Fibroblast of peridontal ligament (primary cell): Measurements from ENCODE around the gene PSENEN.
A peak's percentile ranks its signal among the peaks of the same experiment; 100 is the strongest.

Experiments used
- DNase-seq: peaks from one replicate; pipeline ENCODE4 v3.0.0-alpha.2; 2010; ENCODE audit errors: extremely low read depth

Gene PSENEN

GRCh38 chr19:35773020-35773806, 27.8 kb downstream of the PSENEN start:
- DNase-seq = peak; percentile 5

- DNase-seq = no peak
Measured at GRCh38 chr19:35774274-35775045, 29.0 kb downstream of the PSENEN start.

- DNase-seq = no peak
Measured at GRCh38 chr19:35775046-35775297, 29.5 kb downstream of the PSENEN start.

- DNase-seq = peak; percentile 92
Measured at GRCh38 chr19:35775298-35776101, 30.0 kb downstream of the PSENEN start, which contains the start of gene ARHGAP33. Gene ARHGAP33 (plus strand): TSS chr19:35775564. CDS start chr19:35775659, 95 bp downstream.

- DNase-seq = no peak
Measured at GRCh38 chr19:35776102-35776788, 30.8 kb downstream of the PSENEN start.

- no peak for DNase-seq
Measured at GRCh38 chr19:35777086-35777841, 31.8 kb downstream of the PSENEN start.

GRCh38 chr19:35777961-35778360, 32.5 kb downstream of the PSENEN start:
- no peak for DNase-seq

GRCh38 chr19:35779033-35779432, 33.6 kb downstream of the PSENEN start:
- no peak for DNase-seq

- no peak for DNase-seq
Measured at GRCh38 chr19:35780058-35780457, 34.6 kb downstream of the PSENEN start.

GRCh38 chr19:35780717-35781116, 35.3 kb downstream of the PSENEN start:
- DNase-seq = no peak

GRCh38 chr19:35781650-35782049, 36.2 kb downstream of the PSENEN start:
- no peak for DNase-seq

- DNase-seq = no peak
Measured at GRCh38 chr19:35782589-35782988, 37.1 kb downstream of the PSENEN start.

- DNase-seq = no peak
Measured at GRCh38 chr19:35783469-35784434, 38.3 kb downstream of the PSENEN start.

GRCh38 chr19:35784503-35785338, 39.3 kb downstream of the PSENEN start:
- DNase-seq = no peak

GRCh38 chr19:35785339-35785627, 39.8 kb downstream of the PSENEN start:
- DNase-seq = no peak

GRCh38 chr19:35786299-35787160, 41.1 kb downstream of the PSENEN start:
- DNase-seq = no peak

GRCh38 chr19:35787227-35787799, 41.9 kb downstream of the PSENEN start:
- no peak for DNase-seq
